BLaER1 (cell line): ENCODE data around the gene SERINC5.
"Not testable (repeated sequence)": the region's sequence is repeated elsewhere in the genome, so short reads cannot be mapped to it uniquely, and the experiment has no call there.

Experiments
- H3K27ac ChIP-seq: shearing (Covaris generic); formaldehyde crosslinking; 2 replicates; pipeline ENCODE4 v1.8.1; 2022
- H3K27me3 ChIP-seq: shearing (Covaris generic); formaldehyde crosslinking; 2 replicates; pipeline ENCODE4 v1.8.1; 2022
- H3K36me3 ChIP-seq: shearing (Covaris generic); formaldehyde crosslinking; 2 replicates; pipeline ENCODE4 v1.8.1; 2022
- H3K4me1 ChIP-seq: shearing (Covaris generic); formaldehyde crosslinking; 2 replicates; pipeline ENCODE4 v1.8.1; 2022
- H3K4me2 ChIP-seq: shearing (Covaris generic); formaldehyde crosslinking; 2 replicates; pipeline ENCODE4 v1.8.1; 2022
- H3K4me3 ChIP-seq: shearing (Covaris generic); formaldehyde crosslinking; 2 replicates; pipeline ENCODE4 v1.8.1; 2022
- H3K9ac ChIP-seq: shearing (Covaris generic); formaldehyde crosslinking; 2 replicates; pipeline ENCODE4 v1.8.1; 2022
- H3K9me3 ChIP-seq: shearing (Covaris generic); formaldehyde crosslinking; 2 replicates; pipeline ENCODE4 v1.8.1; 2022
- H4K20me1 ChIP-seq: shearing (Covaris generic); formaldehyde crosslinking; 2 replicates; pipeline ENCODE4 v1.8.1; 2022
- Cebpa-rat ChIP-seq: shearing (Covaris generic); IDR thresholded peaks from 2 replicates; pipeline ENCODE4 v1.8.1; 2022

The SERINC5 gene

DNA sequence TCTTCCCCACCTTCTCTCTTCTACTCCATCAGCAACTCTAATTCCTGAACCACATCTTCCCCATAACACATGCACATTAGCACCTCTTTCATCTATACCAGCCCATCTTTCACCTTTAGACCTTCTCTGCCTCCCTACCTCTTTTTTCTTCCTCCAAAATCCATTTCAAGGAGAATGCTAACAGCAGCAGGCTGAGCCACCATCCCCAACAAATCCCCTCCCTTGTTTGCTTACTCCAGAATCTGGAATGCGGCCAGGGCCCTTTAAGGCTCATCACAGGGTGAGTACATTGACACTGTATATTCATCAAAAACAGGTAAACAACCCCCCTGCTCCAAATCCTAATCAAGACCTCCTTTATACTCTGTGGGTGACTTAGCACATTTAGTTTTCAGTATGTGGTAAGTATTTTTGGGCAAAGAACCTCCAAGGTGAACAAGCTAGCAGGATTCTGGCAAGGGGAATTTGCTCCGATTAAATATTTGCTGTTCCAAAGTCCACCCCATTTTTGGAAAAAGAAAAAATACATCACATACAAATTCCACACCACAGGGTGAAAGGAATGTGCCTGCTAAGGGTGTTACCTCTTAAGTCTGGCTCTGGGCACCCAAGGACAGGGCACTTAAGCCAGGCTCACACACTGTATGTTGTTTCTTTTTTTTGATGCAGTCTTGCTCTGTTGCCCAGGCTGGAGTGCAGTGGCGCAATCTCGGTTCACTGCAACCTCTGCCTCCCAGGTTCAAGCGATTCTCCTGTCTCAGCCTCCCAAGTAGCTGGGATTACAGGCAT, 71.4 kb downstream of the SERINC5 start:
- H3K27me3 ChIP-seq = no peaks in the 10 kb centered on the region
- H4K20me1 ChIP-seq = no peaks in the 10 kb centered on the region
- H3K36me3 ChIP-seq = peaks cover 21% of the 10 kb centered on the region; the same call in 1 of the 2 replicates
- peak; percentile 49; the same call in 1 of the 2 replicates for TF ChIP-seq Cebpa-rat
- H3K9me3 ChIP-seq = no peaks in the 10 kb centered on the region
- H3K4me2 ChIP-seq = peak overlapping the region; percentile 91
- H3K4me3 ChIP-seq = peak overlapping the region; percentile 32
- peak overlapping the region; percentile 71 for H3K9ac ChIP-seq
- peaks cover 100% of the 10 kb centered on the region for H3K4me1 ChIP-seq
- H3K27ac ChIP-seq = peak overlapping the region; percentile 93

GRCh38 chr5:80183728-80184234, 72.1 kb downstream of the SERINC5 start:
- peak overlapping the region; percentile 93 for H3K27ac ChIP-seq
- not testable (repeated sequence) for H4K20me1 ChIP-seq, H3K9me3 ChIP-seq, H3K27me3 ChIP-seq
- H3K4me2 ChIP-seq = peak overlapping the region; percentile 91
- peaks cover 100% of the 10 kb centered on the region for H3K4me1 ChIP-seq
- peaks cover 21% of the 10 kb centered on the region; the same call in 1 of the 2 replicates for H3K36me3 ChIP-seq
- H3K9ac ChIP-seq = peak overlapping the region; percentile 71
- peak overlapping the region; percentile 32 for H3K4me3 ChIP-seq

GRCh38 chr5:80182809-80183580, 72.9 kb downstream of the SERINC5 start:
- Histone ChIP-seq H3K36me3 (peaks cover 18% of the 10 kb centered on the region; the same call in 1 of the 2 replicates), H4K20me1 (no peaks in the 10 kb centered on the region), H3K4me1 (peaks cover 97% of the 10 kb centered on the region), H3K9me3 (no peaks in the 10 kb centered on the region), H3K4me3 (no peak overlapping the region), H3K27me3 (no peaks in the 10 kb centered on the region), H3K27ac (peak overlapping the region; percentile 93), H3K9ac (peak overlapping the region; percentile 71), H3K4me2 (peak overlapping the region; percentile 91)
- TF ChIP-seq Cebpa-rat = no peak

DNA sequence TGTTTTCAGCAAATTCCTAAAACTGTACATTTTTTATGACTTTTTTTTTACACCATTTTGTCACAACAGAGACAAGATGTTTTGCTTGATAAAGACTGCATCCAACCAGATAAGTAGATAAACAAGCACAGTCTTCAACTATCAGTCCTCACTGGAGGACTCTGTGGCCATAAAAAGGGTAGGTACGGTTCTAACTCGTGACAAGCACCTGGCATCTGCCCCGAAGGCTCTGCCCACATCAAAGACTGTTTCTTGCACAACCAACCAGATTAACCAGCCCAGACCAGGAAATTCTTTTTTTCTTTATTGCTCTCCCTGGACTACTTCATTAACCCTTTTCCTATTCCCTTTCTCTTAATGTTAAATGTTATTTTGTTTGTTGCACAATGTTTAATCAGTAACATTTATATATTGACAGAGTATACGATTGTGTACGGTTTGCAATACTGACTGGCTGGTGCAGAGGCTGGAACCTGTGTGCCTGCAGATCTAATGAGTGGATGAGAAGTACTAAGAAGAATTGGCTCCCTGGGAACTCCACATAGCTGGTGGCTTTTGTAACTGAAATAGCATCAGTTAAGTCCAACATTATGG, 74.1 kb downstream of the SERINC5 start:
- H3K36me3 ChIP-seq = peaks cover 28% of the 10 kb centered on the region
- H3K27me3 ChIP-seq = no peaks in the 10 kb centered on the region
- TF ChIP-seq Cebpa-rat = peak; percentile 93
- H3K9ac ChIP-seq = peak overlapping the region; percentile 71
- H3K4me1 ChIP-seq = peaks cover 97% of the 10 kb centered on the region
- no peaks in the 10 kb centered on the region for H3K9me3 ChIP-seq
- no peaks in the 10 kb centered on the region for H4K20me1 ChIP-seq
- peak overlapping the region; percentile 5; the same call in 1 of the 2 replicates for H3K4me3 ChIP-seq
- H3K27ac ChIP-seq = peak overlapping the region; percentile 93
- H3K4me2 ChIP-seq = peak overlapping the region; percentile 91

- TF ChIP-seq Cebpa-rat = no peak
- Histone ChIP-seq H3K9ac (no peak overlapping the region), H3K27ac (peak overlapping the region; percentile 28; the same call in 1 of the 2 replicates), H3K9me3 (no peaks in the 10 kb centered on the region), H3K4me3 (no peak overlapping the region), H3K27me3 (no peaks in the 10 kb centered on the region), H3K4me1 (peaks cover 80% of the 10 kb centered on the region), H3K4me2 (no peak overlapping the region; the same call in 1 of the 2 replicates), H3K36me3 (peaks cover 58% of the 10 kb centered on the region), H4K20me1 (no peaks in the 10 kb centered on the region)
Measured at GRCh38 chr5:80177236-80177635, 78.6 kb downstream of the SERINC5 start.

- Histone ChIP-seq H3K36me3 (peaks cover 77% of the 10 kb centered on the region), H3K9me3 (no peaks in the 10 kb centered on the region), H3K27ac (no peak overlapping the region), H4K20me1 (no peaks in the 10 kb centered on the region), H3K4me3 (no peak overlapping the region), H3K4me1 (peaks cover 74% of the 10 kb centered on the region), H3K9ac (no peak overlapping the region), H3K4me2 (no peak overlapping the region), H3K27me3 (no peaks in the 10 kb centered on the region)
- TF ChIP-seq Cebpa-rat = no peak
Measured at GRCh38 chr5:80175337-80175736, 80.5 kb downstream of the SERINC5 start.

- Histone ChIP-seq H3K27ac (peak overlapping the region; percentile 12; the same call in 1 of the 2 replicates), H3K4me1 (peaks cover 74% of the 10 kb centered on the region), H3K4me2 (no peak overlapping the region), H4K20me1 (no peaks in the 10 kb centered on the region), H3K9me3 (no peaks in the 10 kb centered on the region), H3K4me3 (no peak overlapping the region), H3K36me3 (peaks cover 83% of the 10 kb centered on the region), H3K9ac (no peak overlapping the region), H3K27me3 (no peaks in the 10 kb centered on the region)
- TF ChIP-seq Cebpa-rat = no peak
Measured at GRCh38 chr5:80174790-80175189, 81.1 kb downstream of the SERINC5 start.

- peaks cover 100% of the 10 kb centered on the region for H3K36me3 ChIP-seq
- H3K27ac ChIP-seq = no peak overlapping the region
- no peaks in the 10 kb centered on the region for H4K20me1 ChIP-seq
- no peaks in the 10 kb centered on the region for H3K27me3 ChIP-seq
- no peak overlapping the region for H3K4me2 ChIP-seq
- TF ChIP-seq Cebpa-rat = no peak
- peaks cover 69% of the 10 kb centered on the region for H3K4me1 ChIP-seq
- H3K9ac ChIP-seq = no peak overlapping the region
- no peak overlapping the region for H3K4me3 ChIP-seq
- no peaks in the 10 kb centered on the region for H3K9me3 ChIP-seq
Measured at GRCh38 chr5:80172067-80172695, 83.7 kb downstream of the SERINC5 start.

DNA sequence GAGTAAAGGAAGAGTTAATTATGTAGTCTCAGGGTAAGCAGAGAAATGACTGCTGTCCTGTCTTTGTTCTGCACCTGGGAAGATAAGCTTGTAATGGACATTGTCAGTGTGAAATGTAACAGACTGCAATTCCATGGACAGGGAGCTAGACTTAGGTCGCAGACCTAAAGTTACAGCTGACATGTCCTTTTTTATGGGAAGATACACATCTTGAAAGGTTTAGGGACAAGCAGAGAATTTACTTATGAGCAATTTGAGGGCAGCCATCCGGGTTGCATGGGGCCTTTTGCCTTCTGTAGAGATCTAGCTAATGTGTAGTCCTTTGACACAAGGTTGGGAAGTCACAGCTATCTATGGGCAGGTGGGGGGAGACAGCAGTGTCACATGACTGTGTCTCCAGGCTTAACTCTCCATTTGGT, 85.7 kb downstream of the SERINC5 start:
- Histone ChIP-seq H3K4me3 (no peak overlapping the region), H3K4me2 (peak overlapping the region; percentile 56), H3K36me3 (peaks cover 100% of the 10 kb centered on the region), H3K27me3 (no peaks in the 10 kb centered on the region), H3K9ac (no peak overlapping the region; the same call in 1 of the 2 replicates), H3K9me3 (no peaks in the 10 kb centered on the region), H4K20me1 (no peaks in the 10 kb centered on the region), H3K27ac (peak overlapping the region; percentile 60), H3K4me1 (peaks cover 56% of the 10 kb centered on the region)
- TF ChIP-seq Cebpa-rat = no peak
